ENCODE data around the gene DDX25. TPM values are rescaled to one million over a fixed set of nuclear protein-coding genes. Genes with fewer than 3 reads are reported as not detected.

DDX25 gene
- total RNA-seq, 4 donors from 2014 or later = 1.5 TPM; not detected in 3

DNA sequence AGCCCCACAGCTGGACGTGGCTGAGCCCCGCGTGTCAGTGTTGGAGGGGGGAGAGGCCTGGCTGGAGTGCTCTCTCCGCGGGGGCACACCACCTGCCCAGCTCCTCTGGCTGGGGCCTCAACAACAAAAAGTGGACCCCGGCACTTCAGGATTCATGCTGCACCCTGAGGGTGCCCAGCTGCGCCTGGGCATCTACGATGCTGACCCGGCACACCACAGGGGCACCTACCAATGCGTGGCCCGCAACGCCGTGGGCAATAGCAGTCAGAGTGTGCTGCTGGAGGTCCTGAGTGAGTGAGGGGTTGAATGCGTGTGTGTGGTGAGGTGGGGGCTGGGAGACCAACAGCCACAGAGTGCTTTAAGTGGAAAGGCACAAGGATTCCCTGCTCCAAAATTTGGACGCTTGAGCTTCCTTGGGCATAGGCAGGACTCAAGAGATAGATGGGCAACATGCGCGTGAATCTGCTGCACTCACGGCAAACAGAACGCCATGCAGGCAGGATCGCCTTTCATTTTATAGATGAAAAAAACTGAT, 49.2 kb downstream of the DDX25 start:
- TF ChIP-seq EP300 (IDR thresholded peaks at IDR 0.05; ENCODE audit: low read depth) = no peak
- no peak for TF ChIP-seq POLR2AphosphoS5 (IDR thresholded peaks at IDR 0.05)
- TF ChIP-seq POLR2A (IDR thresholded peaks at IDR 0.05) = no peak
- TF ChIP-seq, protein P1, sequence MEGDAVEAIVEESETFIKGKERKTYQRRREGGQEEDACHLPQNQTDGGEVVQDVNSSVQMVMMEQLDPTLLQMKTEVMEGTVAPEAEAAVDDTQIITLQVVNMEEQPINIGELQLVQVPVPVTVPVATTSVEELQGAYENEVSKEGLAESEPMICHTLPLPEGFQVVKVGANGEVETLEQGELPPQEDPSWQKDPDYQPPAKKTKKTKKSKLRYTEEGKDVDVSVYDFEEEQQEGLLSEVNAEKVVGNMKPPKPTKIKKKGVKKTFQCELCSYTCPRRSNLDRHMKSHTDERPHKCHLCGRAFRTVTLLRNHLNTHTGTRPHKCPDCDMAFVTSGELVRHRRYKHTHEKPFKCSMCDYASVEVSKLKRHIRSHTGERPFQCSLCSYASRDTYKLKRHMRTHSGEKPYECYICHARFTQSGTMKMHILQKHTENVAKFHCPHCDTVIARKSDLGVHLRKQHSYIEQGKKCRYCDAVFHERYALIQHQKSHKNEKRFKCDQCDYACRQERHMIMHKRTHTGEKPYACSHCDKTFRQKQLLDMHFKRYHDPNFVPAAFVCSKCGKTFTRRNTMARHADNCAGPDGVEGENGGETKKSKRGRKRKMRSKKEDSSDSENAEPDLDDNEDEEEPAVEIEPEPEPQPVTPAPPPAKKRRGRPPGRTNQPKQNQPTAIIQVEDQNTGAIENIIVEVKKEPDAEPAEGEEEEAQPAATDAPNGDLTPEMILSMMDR (IDR thresholded peaks at IDR 0.05) = no peak
- WGBS, 2 donors (ENCODE audit: low coverage in 1 of 2) = 78% methylated on average over 20 of the region's 20 CpGs; no CpG with 5 or more reads in 1 of the 2 donors
- H3K4me3 ChIP-seq = no peak overlapping the region
- H3K27ac ChIP-seq = peak overlapping the region in 2 of 4 donors; percentile 21 to 39
- H3K36me3 ChIP-seq = no peaks in the 10 kb centered on the region
- in situ Hi-C loops (cut with MboI; ENCODE audit: low pct_ligation_motif_present in 1 of 4, low pct_unique_long_range_greater_than_20kb in 1 of 4, low sequenced_read_pairs in 3 of 4) (no loop called here), intact Hi-C loops (cut with DNase I; ENCODE audit: low total_unique reads) (no loop called here)
- H3K27me3 ChIP-seq = no peaks in the 10 kb centered on the region
- H3K4me1 ChIP-seq = peaks cover 12 to 23% (median 22%) of the 10 kb centered on the region in 4 donors
- DNase-seq = no peak
- no peaks in the 10 kb centered on the region for H3K9me3 ChIP-seq

DNA sequence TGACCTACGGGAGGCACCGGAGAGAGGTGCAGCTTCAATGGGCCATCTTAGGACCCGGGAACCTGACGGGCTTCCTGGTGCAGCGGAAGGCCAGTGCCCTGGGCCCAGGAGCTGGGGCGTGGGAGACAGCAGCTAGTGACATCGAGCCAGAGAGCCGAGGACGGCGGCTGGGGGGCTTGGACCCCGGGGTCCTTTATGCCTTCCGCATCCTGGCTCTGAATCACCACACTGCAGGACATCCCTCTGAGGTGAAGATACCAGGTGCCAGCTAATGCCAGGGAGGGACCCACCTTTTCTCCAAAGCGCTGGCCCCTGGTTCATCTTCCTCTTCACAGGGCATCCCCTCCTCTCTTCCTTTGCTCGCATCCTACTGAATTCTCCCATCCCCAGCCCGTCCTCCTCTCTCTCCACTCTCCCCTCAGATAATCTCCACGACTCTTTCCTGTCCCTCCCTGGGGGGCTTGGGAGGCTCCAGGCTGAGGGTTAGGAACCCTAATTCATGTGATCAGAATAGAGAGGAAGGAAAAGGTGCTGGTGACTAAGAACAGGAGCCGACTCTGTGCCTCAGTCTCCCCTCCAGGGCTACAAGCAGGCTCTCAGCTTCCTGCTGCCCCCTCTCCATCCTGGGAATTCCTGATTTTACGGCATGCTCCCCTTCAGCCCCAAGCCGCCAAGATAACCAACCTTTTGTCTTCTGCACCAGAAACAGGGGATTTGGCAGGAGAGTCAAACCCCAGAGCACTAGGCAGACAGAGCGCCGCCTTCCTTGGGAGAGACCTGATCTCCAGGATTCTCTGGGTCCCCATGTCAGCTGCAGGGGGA, 50.0 kb downstream of the DDX25 start:
- Histone ChIP-seq H3K4me3 (no peak overlapping the region), H3K27ac (no peak overlapping the region), H3K27me3 (no peaks in the 10 kb centered on the region), H3K36me3 (no peaks in the 10 kb centered on the region), H3K4me1 (peaks cover 12 to 23% (median 22%) of the 10 kb centered on the region in 4 donors), H3K9me3 (no peaks in the 10 kb centered on the region)
- intact Hi-C loops (cut with DNase I; ENCODE audit: low total_unique reads) (no loop called here), in situ Hi-C loops (cut with MboI; ENCODE audit: low pct_ligation_motif_present in 1 of 4, low pct_unique_long_range_greater_than_20kb in 1 of 4, low sequenced_read_pairs in 3 of 4) (no loop called here)
- TF ChIP-seq, protein P1 (IDR thresholded peaks at IDR 0.05) = no peak
- no peak for TF ChIP-seq EP300 (IDR thresholded peaks at IDR 0.05; ENCODE audit: low read depth)
- no peak for TF ChIP-seq POLR2A (IDR thresholded peaks at IDR 0.05)
- no peak for TF ChIP-seq POLR2AphosphoS5 (IDR thresholded peaks at IDR 0.05)
- WGBS, 2 donors (ENCODE audit: low coverage in 1 of 2) = 75 to 95% methylated on average over 7 to 21 of the region's 21 CpGs
- no peak for DNase-seq

DNA sequence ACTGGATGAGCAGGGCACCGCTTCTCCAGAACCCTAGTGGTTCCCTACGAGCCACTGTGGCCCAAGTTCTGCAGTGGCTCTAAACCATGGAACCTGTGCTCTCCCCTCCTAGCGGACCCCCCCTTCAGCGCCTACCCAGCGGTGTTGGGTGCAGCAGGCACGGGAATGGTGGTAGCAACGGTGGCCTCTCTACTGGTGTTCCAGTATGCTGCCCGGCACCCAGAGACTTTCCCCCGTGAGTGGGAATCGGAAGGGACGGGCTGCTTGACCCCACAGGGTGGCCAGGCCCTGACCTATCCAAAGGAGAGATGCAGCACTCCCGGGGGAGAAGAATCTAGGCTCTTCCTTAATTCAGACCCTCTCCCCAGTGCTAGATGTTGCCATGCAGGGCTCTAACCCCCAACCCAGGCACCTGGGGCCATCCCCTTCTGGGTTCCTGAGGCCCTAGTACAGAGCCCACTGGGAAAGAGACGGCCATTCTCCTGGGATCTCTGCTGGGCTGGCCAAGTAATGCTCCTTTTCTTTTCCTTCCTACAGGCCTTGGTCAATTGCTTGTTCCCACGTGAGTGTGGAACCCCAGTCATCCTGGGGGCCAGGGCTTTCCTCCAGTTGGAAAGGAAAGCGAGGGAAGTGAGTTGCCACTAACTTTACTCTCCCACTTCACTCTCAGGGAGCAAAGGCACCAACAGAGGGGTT, 50.8 kb downstream of the DDX25 start:
- 89% methylated on average over 12 of the region's 15 CpGs; no CpG with 5 or more reads in 1 of the 2 donors for whole genome bisulfite sequencing, 2 donors (ENCODE audit: low coverage in 1 of 2)
- intact Hi-C loops (cut with DNase I; ENCODE audit: low total_unique reads) (no loop called here), in situ Hi-C loops (cut with MboI; ENCODE audit: low pct_ligation_motif_present in 1 of 4, low pct_unique_long_range_greater_than_20kb in 1 of 4, low sequenced_read_pairs in 3 of 4) (no loop called here)
- no peaks in the 10 kb centered on the region for H3K36me3 ChIP-seq
- TF ChIP-seq EP300 (IDR thresholded peaks at IDR 0.05; ENCODE audit: low read depth) = no peak
- no peak for TF ChIP-seq POLR2A (IDR thresholded peaks at IDR 0.05)
- no peak for TF ChIP-seq POLR2AphosphoS5 (IDR thresholded peaks at IDR 0.05)
- TF ChIP-seq, protein P1 (IDR thresholded peaks at IDR 0.05) = no peak
- H3K4me3 ChIP-seq = no peak overlapping the region
- no peak overlapping the region for H3K27ac ChIP-seq
- DNase-seq = no peak
- no peaks in the 10 kb centered on the region for H3K27me3 ChIP-seq
- peaks cover 12 to 23% (median 22%) of the 10 kb centered on the region in 4 donors for H3K4me1 ChIP-seq
- H3K9me3 ChIP-seq = no peaks in the 10 kb centered on the region

DNA sequence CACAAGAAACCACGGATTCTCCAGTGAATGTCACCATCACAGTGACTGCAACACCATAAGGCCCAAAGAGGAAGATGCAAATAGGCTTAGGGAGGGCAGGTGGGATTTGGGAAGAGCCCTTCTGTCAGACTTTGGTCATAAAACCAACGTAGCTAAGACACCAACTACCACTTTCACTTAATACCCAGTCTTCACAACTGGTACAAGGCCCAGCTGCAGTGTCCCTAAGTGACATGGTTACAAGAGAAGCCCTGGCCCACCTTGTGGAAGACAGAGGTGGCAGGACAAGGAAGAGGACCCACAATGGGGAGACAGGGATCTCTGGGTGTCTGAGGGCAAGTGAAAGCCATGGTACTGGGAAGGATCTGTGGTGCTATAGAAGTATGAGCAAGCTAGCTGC, 51.5 kb downstream of the DDX25 start:
- 73 to 80% methylated on average over 2 of the region's 2 CpGs for WGBS, 2 donors (ENCODE audit: low coverage in 1 of 2)
- DNase-seq = no peak
- H3K27me3 ChIP-seq = no peaks in the 10 kb centered on the region
- TF ChIP-seq POLR2AphosphoS5 (IDR thresholded peaks at IDR 0.05) (no peak), POLR2A (IDR thresholded peaks at IDR 0.05) (no peak), EP300 (IDR thresholded peaks at IDR 0.05; ENCODE audit: low read depth) (no peak)
- TF ChIP-seq, protein P1 (IDR thresholded peaks at IDR 0.05) = no peak
- no peaks in the 10 kb centered on the region for H3K9me3 ChIP-seq
- H3K27ac ChIP-seq = no peak overlapping the region
- no peaks in the 10 kb centered on the region for H3K36me3 ChIP-seq
- no peak overlapping the region for H3K4me3 ChIP-seq
- intact Hi-C loops (cut with DNase I; ENCODE audit: low total_unique reads) = no loop called here
- peaks cover 6 to 20% (median 20%) of the 10 kb centered on the region in 4 donors for H3K4me1 ChIP-seq
- in situ Hi-C loops (cut with MboI; ENCODE audit: low pct_ligation_motif_present in 1 of 4, low pct_unique_long_range_greater_than_20kb in 1 of 4, low sequenced_read_pairs in 3 of 4) = no loop called here

All from transverse colon (tissue), 4 donors.